HG03025 (cell line): ENCODE data around the gene SETD6.

Experiments
- ATAC-seq: cut with Tn5 transposase; IDR thresholded peaks from one replicate; pipeline ENCODE4 v1.9.1; 2021; ENCODE audit warnings: mild to moderate bottlenecking, moderate library complexity; ENCODE audit not compliant: unreplicated experiment, low FRiP score

The SETD6 gene

DNA sequence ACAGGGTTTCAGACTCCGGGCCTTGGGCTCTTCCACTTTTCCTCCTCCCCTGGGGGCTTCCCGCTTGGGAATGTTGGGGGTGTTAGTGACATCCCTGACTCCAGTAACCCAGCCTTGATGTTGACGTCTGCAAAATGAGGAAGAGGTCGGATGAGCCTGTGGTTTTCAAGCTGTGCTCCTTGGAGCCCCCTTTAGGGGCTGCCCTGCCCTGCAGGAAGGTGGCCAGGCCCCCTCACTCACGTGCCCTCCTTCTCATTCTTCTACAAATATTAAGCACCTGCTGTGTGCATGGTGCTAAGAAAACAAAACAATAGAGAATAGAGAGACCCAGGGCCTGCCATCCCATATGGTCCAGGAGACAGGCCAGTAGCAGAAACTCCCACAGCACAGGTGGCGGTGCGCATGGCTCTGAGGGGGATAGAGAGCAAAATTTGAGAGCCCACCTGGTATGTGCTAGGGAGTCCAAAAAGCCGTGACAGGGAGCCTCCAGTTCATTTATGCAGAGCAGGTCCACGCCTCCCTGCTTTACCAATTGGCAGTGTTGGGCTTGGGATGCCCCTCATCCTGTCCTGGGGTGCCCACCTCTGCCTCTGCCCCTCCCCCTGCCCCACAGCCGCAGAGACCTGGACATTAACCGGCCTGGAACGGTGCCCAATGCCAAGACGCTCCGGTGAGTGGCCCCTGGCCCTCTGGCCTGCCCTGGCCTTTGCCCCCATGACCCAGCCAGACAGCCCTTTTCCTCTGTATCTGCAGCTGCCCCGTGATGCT, 7.9 kb upstream of the SETD6 start:
- no peak for ATAC-seq

DNA sequence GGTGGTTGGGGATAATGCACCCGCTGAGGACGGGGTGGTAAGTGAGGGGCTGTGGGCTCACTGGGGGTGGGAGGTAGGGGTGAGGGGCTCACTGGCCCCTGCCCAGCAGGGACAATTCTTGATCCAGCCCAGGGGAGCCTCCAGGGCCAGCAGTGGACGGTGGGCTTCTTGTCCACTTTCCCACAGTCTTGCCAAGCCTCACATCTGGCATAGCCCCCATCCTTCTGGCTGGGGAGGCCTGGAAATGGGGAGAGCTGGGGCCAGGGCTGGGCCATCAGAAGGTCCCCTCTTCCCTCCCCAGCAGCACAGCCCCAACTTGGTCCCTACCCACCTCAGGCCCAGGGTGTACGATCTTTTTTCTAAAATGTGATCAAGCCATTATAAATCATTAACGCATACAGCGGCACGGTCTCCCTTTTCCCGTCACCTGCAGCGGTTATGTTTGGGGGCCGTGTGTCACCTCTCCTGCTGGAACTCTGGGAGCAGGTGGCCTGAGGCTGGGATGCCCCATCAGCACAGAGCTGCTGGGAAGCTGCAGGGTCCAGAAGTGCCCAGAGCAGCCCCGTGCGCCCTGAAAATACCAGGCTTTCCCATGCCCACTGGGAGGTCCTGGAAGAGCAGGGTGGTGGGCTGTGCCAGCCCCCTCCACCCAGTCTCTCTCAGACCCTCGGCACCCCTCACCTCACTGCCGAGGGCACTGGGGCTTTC, 7.2 kb upstream of the SETD6 start:
- ATAC-seq, result no peak

DNA sequence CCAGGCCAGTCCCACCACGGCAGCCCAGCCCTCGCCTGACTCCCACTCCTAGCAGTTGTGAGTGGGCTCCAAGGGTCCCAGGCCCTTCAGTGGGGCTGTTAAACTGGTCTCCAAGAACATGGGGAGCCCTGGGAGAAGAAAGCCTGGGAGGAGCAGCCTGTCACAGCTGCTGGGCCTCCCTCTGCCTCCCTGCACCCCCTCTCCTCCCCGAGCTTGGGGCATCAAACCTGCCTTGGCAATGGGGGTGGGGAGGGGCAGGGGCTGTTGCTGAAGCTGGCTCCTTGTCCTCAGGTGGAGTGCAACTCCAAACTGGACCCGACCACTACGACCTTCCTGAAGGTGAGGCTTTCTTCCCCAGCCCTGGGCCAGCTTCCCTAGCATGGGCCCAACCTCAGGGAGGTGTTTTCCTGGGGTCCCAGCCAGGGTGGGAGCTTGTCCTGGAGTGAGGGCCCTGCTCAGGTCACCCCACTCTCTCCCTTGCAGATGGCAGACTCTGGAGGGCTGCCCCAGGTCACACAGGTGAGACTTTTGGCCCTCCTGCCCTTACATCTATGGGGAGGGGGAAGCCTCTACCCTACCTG, 6.6 kb upstream of the SETD6 start:
- no peak for ATAC-seq

DNA sequence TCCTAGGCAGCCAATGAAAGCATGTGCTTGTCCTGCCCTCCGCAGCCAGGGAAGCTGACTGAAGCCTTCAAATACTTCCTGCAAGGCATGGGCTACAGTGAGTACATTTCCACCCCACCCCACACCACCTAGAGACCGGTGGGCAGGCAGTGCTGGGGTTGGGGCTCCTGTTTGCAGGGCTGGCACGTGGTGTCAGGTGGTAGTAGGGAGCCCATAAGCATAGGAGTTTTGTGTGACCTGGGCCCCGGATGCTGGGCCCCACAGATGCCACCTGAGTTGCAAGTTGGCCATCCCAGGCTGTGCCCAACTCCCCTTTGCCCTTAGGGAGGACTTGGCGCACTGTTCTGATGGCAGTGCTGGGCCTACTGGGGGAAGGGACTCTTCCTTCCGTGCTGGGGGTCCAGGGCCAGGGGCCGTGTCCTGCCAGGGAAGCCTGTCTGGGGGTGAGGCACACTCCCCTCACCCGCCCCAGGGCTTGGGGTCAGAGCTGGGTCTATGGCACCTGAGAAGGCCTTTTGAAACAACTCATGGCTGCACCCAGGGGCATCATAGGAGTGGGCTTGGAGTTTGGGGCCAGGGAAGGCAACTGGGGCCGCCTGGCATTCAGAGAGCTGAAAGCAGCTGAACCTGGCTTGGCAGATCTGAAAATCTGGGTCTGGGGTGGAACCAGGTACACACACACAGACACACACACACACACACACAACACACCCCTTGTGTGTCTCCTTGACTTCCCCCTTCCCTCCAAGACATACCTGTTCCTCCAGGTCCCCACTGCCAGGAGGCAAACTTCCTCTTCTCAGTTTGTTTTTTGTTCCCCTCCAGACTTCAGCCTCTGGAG, 5.8 kb upstream of the SETD6 start:
- no peak for ATAC-seq

DNA sequence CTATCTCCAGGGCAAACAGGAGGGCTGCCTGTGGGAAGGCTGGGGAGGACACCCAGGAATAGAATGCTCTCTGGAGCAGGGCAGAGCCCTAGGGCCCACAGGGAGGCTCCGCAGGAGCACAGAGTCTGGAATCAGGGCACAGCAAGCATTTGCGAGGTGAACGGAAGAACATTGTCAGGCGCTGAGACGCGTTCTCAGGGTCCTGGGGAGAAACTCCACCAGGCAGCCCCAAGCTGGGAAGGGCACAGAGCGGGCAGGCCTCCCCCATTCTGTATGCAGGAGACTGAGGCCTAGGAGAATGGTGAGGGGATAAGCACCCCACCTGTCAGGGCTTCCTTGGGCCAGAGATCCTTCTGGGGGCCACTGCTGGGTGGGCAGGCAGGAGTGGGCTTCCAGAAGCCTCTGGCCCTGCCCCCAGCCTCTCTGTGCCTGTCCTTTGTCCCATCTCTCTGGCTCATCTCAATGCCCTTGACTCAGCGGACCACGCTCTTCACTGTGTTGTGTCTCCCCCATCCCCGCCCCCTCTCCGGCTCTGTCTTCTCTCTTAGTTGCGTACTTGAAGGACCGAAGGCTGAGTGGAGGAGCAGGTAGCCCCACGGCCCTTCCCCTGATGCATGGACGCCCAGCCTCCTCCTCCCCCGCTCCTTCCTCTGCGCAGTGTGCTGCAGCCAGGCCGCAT, 5.1 kb upstream of the SETD6 start:
- no peak for ATAC-seq

DNA sequence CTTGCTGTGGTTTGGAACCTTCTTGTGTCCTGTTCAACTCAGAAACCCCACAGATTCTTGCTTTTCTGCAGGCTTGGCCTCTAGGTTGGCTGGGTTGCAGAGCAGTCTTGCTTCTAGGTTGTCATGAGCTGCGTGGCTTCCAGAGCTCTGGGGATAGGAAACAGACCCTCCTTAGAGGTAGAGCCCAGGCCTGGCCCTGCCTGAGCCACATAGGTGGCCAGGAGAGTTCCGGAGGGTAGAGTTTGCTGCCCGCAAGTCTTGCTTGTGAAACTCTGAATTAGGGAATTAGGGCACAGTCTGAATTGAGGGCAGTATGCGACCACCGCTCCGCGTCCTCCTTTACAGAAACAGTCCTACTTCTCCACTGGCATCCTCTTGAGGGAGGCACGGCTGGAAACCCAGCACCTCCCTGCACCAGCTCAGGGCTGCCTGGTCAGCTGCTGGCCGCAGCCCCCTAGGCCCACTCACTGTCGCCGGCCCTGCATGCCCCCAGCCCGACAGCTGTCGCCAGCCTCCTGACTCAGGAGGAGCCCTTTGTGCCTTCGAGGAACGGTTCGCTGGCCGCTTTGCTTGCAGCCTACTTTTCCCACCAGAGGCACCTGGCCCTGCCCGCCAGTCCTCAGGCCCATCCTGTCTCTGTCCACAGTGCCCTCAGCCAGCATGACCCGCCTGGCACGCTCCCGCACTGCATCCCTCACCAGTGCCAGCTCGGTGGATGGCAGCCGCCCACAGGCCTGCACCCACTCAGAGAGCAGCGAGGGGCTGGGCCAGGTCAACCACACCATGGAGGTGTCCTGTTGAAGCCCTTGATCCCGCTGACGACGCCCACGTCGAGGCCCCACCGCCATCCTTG, 4.3 kb upstream of the SETD6 start:
- no peak for ATAC-seq

DNA sequence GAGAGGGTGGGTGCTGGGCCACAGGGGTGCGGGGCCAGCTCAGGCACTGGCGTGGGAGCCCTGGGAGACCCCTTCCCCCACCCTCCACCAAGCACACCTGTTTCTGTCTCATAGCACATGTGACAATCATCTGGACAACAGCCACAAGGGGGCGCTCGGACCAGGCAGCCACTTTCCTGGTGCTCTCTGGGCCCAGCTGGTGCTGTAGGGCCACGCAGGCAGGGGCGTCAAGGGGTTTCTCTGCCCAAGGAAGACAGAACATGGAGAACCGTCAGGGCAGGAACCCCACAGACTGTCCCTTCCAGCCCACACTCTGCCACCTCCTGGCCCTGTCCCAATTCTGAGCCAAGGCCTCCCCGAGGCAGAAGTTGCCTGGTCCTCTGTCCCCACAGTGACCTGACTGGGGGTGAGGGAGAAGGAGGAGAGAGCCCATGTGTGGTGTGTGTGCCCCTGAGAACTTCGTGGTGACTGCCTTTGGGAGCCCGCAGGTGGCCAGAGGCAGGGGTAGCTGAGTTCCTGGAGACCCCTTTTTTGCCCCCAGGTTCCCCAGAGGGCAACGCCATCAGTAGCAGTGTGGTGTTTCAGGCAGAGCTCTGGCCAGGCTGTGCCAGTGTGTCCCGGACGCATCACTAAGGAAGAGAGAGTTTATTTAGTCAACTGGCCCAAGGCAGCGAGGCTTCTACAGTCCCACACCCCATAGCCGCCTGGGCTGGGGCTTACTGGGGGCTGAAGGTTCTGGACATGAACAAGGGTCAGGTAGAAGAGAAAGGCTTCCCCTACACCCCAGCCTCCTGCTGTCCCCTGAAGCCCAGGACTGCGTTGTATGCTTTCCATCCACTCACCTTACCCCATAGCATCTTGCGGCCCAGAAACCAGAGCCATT, 3.1 kb upstream of the SETD6 start:
- no peak for ATAC-seq

DNA sequence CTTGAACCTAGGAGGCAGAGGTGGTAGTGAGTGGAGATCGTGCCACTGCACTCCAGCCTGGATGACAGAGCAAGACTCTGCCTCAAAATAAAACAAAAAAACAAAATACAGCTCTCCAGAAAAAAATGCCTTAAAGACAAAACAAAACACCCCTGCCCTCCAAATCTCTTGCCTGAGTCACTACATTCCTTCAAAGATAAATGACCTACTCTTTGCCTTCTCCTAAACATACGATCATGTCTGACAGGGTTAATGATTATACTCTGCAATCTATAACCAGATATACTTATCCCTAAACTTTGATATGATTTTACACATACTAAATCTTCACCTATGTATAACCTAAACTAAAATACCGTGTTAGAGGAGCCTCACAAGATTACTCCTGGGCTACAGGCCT, 1.4 kb upstream of the SETD6 start:
- no peak for ATAC-seq

DNA sequence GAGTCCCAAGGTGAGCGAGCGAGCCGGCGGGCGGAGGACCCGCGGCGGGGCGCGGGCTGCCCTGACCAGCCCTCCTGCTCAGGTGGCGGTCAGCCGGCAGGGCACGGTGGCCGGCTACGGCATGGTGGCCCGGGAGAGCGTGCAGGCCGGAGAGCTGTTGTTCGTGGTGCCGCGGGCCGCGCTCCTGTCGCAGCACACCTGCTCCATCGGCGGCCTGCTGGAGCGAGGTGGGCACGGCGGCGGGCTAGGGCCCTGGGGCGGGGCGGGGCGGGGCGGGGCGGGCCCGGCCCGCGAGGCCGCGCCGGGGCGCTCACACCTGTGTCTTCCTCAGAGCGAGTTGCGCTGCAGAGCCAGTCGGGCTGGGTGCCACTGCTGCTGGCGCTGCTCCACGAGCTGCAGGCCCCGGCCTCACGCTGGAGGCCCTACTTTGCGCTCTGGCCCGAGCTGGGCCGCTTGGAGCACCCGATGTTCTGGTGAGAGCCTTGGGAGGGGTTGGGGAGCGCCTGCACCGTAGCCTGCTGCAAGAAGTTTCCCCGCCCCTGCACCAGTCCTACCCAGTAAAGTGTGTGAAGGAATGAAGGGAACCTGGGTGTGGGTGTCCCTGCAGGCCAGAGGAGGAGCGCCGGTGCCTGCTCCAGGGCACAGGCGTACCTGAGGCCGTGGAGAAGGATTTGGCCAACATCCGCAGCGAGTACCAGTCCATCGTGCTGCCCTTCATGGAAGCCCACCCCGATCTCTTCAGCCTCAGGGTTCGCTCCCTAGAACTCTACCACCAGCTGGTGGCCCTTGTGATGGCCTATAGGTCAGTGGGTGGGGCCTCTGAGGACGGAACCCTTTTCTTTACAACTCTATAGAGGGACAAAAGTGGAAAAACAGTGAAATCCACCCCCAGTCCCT, 802 bp downstream of the SETD6 start:
- peak; percentile 43 for ATAC-seq

DNA sequence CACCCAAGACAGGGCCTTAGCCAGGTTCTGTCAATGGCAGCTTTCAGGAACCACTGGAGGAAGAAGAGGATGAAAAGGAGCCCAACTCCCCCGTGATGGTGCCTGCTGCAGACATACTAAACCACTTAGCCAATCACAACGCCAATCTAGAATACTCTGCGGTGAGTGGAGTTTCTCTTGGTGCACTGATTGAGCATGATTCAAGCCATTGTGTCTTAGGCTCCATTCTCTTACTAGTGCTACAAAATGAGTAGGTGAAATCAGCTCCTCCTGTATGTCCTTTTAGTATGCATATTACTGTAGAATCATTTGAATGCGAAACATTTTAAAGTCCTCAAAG, 1.4 kb downstream of the SETD6 start:
- no peak for ATAC-seq

DNA sequence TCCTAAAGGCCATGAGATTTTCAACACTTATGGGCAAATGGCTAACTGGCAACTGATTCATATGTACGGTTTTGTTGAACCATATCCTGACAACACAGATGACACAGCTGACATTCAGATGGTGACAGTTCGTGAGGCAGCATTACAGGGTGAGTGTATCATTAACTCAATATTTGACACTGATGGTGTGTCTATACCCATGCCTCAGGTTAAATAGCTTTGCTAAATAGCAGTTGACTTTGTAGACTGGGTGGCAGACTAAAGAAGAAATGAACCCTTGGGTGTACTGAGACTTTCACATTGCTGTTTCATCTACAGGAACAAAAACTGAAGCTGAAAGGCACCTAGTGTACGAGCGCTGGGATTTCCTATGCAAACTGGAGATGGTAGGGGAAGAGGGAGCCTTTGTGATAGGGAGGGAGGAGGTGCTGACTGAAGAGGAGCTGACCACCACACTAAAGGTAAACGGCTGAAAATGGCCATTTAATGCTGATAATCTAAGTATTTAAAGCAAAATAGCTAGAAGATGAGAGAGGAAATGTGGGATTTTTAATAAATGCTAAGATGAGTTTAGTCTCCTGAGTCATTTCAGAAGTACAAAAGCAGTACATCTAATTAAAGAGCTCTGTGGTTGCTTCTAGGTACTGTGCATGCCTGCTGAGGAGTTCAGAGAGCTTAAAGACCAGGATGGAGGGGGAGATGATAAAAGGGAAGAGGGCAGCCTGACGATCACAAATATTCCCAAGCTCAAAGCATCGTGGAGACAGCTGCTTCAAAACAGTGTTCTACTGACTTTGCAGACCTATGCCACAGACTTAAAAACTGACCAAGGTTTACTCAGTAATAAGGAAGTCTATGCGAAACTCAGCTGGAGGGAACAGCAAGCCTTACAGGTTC, 3.0 kb downstream of the SETD6 start:
- no peak for ATAC-seq

DNA sequence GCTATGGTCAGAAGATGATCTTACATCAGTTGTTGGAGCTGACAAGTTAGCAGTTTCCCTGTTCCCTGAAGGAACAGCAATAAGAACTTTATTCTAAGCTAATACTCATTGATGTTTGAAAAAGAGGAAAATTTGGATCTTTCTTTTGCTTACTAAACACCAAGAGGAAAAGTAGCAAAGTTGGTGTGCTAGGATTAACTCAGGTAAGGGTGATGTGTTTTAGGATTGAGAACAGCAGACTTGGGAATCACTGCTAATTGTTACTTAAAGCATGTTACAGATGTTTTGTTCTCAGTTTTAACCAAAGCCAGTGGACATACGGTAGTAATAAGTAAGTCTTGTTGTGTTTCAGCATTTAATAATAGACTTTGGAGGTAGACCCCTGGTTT, 3.7 kb downstream of the SETD6 start:
- no peak for ATAC-seq

DNA sequence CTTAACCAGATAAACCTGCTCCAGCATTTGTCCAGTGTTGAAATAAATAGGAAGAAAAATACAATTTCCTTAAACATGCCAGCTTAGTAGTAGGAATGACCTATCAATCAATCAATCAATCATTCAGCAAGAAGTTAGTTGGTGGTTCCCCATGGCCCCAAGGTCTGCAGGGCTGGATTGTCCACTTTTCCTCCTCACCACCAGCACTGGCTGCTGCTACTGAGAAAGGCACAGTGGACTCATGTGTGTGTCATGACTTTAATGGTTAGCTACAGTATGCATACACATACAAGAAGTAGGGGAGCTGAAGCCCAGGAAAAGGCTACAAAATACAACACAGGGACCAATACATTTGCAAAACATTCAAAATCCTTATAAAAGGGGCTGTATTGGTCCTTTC, 4.4 kb downstream of the SETD6 start:
- no peak for ATAC-seq

DNA sequence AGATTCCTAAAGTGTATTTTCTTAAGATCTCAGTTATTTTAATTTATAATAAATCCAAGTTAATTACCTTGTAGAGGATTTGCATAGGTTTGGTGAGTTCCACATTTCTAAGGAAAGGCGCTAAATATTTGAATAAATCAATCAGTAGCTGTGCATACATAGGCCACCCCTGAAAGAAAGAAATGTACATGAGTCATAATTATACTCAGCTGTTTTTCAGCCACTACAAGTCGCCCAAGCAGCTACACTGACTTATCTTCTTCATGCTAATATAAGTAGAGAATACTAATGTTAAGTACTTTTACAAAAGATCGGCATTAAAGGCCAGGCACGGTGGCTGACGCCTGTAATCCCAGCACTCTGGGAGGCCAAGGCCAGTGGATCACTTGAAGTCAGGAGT, 14.9 kb downstream of the SETD6 start:
- ATAC-seq, result no peak

DNA sequence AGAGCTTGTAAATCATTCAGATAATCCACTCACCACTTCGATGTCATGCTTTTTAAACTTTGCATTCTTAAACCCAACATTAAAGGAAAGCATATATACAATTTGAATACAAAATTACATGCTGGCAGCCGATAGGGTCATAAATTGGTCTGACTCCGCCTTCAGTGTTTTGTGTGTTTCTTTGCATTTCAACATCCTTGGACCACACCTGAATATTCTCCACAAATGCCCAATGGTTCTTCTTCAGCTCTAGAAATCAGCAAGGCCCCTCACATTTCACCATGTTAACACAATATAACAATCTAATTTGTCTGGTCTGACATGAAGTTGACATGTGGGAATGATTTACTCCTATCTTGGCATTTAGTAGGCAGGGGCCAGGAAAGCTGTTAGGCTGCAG, 17.1 kb downstream of the SETD6 start:
- no peak for ATAC-seq

DNA sequence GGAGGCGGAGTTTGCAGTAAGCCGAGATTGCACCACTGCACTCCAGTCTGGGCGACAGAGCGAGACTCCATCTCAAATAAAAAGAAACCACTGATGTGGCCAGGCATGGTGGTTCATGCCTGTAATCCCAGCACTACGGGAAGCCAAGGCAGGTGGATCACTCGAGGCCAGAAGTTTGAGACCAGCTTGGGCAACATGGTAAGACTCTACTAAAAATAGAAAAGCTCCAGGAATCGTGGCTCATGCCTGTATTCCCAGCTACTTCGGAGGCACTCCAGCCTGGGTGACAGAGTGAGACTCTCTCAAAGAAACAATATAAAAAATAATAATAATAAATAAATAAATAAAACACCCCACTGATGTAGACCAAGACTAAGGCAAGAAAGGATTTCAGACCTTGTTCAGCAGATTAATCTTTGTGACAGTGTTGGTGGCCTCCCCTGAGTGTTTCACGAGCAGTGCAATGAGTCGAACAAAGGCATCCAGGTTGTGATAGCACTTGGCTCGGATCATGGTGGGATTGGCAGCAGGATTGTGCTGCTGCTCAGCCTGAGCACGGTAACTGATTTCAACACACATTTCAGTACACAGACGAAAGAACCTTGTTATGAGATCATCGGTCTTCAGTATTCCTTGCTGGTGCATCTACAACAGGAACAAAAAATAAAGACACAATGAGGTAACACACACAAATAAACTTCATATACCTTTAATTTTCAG, 18.6 kb downstream of the SETD6 start:
- no peak for ATAC-seq
